OCI-LY7 (cell line): ENCODE measurements around the gene SEC14L1.

Source experiments
- CTCF ChIP-seq: fragments of 200-600 bp; sonication (generic); conservative IDR thresholded peaks from 2 replicates; pipeline ENCODE4 v1.5.1; 2014; ENCODE audit warnings: mild to moderate bottlenecking, antibody characterized with exemption, low read length, moderate library complexity, mixed read lengths
- EZH2phosphoT487 ChIP-seq: fragments of 200-600 bp; sonication (generic); IDR thresholded peaks from 2 replicates; pipeline ENCODE4 v1.6.1; 2018; ENCODE audit warnings: low read depth, borderline replicate concordance, mild to moderate bottlenecking, mixed run types, antibody characterized with exemption, low read length, moderate library complexity, mixed read lengths

- TF ChIP-seq CTCF (no peak), EZH2phosphoT487 (no peak)
These were observed 1.9 kb downstream of the SEC14L1 start for GRCh38 chr17:77142689-77143088.
